Fibroblast of lung (primary cell): ENCODE measurements around the gene RAB11FIP5. TPM values are rescaled to one million over a fixed set of nuclear protein-coding genes. Genes with fewer than 3 reads are reported as not detected.
"Not testable (repeated sequence)": the region's sequence is repeated elsewhere in the genome, so short reads cannot be mapped to it uniquely, and the experiment has no call there.

Experiments
- DNase-seq, 2 donors: peaks; one replicate each; pipeline versions ENCODE4 v3.0.0 to v3.0.0-alpha.2; 2010; ENCODE audit warnings: low read depth in 2 of 2
- H2AFZ ChIP-seq: 2 replicates; pipeline ENCODE4 v1.5.1; 2012; ENCODE audit warnings: low read length, control low read depth, inconsistent platforms
- H3K27ac ChIP-seq: 2 replicates; pipeline ENCODE4 v1.5.1; 2011; ENCODE audit warnings: low read length, control low read depth; ENCODE audit not compliant: insufficient read depth
- H3K27me3 ChIP-seq: 2 replicates; pipeline ENCODE4 v1.5.1; 2011; ENCODE audit warnings: mild to moderate bottlenecking, low read length; ENCODE audit not compliant: control insufficient read depth, insufficient read depth
- H3K36me3 ChIP-seq: 2 replicates; pipeline ENCODE4 v1.5.1; 2011; ENCODE audit warnings: low read length; ENCODE audit not compliant: control insufficient read depth, insufficient read depth
- H3K4me1 ChIP-seq: 2 replicates; pipeline ENCODE4 v1.5.1; 2011; ENCODE audit warnings: low read length; ENCODE audit not compliant: control insufficient read depth, insufficient read depth; ENCODE audit errors: extremely low read depth
- H3K4me2 ChIP-seq: 2 replicates; pipeline ENCODE4 v1.5.1; 2011; ENCODE audit warnings: low read length, control low read depth; ENCODE audit not compliant: insufficient read depth; ENCODE audit errors: extremely low read depth
- H3K4me3 ChIP-seq, 4 experiments: fragments of 200-600 bp in 1 of 4; sonication (generic) in 1 of 4; replicated peaks in 1 of 4; 2 replicates each; pipeline ENCODE4 v1.5.1; 2011 to 2016; ENCODE audit warnings: low read length in 4 of 4, low read depth in 3 of 4, mild to moderate bottlenecking in 3 of 4, control low read depth in 2 of 4, inconsistent platforms in 1 of 4, mixed read lengths in 1 of 4; ENCODE audit not compliant: insufficient read depth in 1 of 4; ENCODE audit errors: control extremely low read depth in 1 of 4
- H3K79me2 ChIP-seq: 2 replicates; pipeline ENCODE4 v1.5.1; 2012; ENCODE audit warnings: mild to moderate bottlenecking, low read length, inconsistent platforms; ENCODE audit not compliant: control insufficient read depth, insufficient read depth
- H3K9ac ChIP-seq: 2 replicates; pipeline ENCODE4 v1.5.1; 2011; ENCODE audit warnings: mild to moderate bottlenecking, low read length, control low read depth; ENCODE audit not compliant: insufficient read depth
- H3K9me3 ChIP-seq: 2 replicates; pipeline ENCODE4 v1.5.1; 2012; ENCODE audit warnings: low read depth, low read length; ENCODE audit not compliant: control insufficient read depth, insufficient read depth
- H4K20me1 ChIP-seq: 2 replicates; pipeline ENCODE4 v1.5.1; 2011; ENCODE audit warnings: low read length; ENCODE audit not compliant: control insufficient read depth, insufficient read depth; ENCODE audit errors: extremely low read depth
- CTCF ChIP-seq, 2 donors: IDR thresholded peaks in 1 of 2; conservative IDR thresholded peaks in 1 of 2; 1 replicate in 1 of 2; 2 replicates in 1 of 2; pipeline ENCODE4 v1.5.1; 2011 to 2012; ENCODE audit warnings: low read length in 2 of 2, control low read depth in 1 of 2, inconsistent platforms in 1 of 2, low read depth in 1 of 2, mild to moderate bottlenecking in 1 of 2
- EZH2 ChIP-seq: IDR thresholded peaks from 2 replicates; pipeline ENCODE4 v1.5.1; 2012; ENCODE audit warnings: low read length, control low read depth, mild to moderate bottlenecking; ENCODE audit errors: missing control alignments
- polyA plus RNA-seq, 2 donors: library from polyadenylated mRNA; depleted of rRNA in 1 of 2; stranded (reverse) in 1 of 2; unstranded in 1 of 2; fragments of >200 nt; gene quantifications; 2 replicates each; pipeline ENCODE4 v1.2.1, GENCODE V29; 2011 to 2012; ENCODE audit warnings: missing spikeins in 1 of 2
- total RNA-seq: library from RNA; depleted of rRNA; stranded (reverse); fragments of >200 nt; gene quantifications from 2 replicates; pipeline ENCODE4 v1.2.1, GENCODE V29; 2014

Gene RAB11FIP5
- total and polyA plus RNA-seq, 2 donors (not counting 1 experiment from before 2014, with no cell fraction given) = 27.7 to 35.0 TPM

GRCh38 chr2:73067043-73067442 lies 45.7 kb downstream of the RAB11FIP5 start:
- Histone ChIP-seq H3K4me2 (no peak overlapping the region), H4K20me1 (no peaks in the 10 kb centered on the region), H3K9me3 (no peaks in the 10 kb centered on the region), H3K36me3 (no peaks in the 10 kb centered on the region), H3K9ac (no peak overlapping the region), H3K79me2 (peaks cover 38% of the 10 kb centered on the region), H3K4me3 (no peak overlapping the region), H3K27me3 (no peaks in the 10 kb centered on the region), H2AFZ (no peak overlapping the region), H3K27ac (no peak overlapping the region), H3K4me1 (peaks cover 20% of the 10 kb centered on the region)
- no peak for DNase-seq
- TF ChIP-seq EZH2 (no peak), CTCF (conservative IDR thresholded peaks at IDR 0.05 in 1 of 2, IDR thresholded peaks at IDR 0.05 in 1 of 2; ENCODE audit: low read depth in 1 of 2, low read length in 2 of 2) (no peak)

GRCh38 chr2:73065070-73065469 lies 47.7 kb downstream of the RAB11FIP5 start:
- H3K9ac ChIP-seq = not testable (repeated sequence)
- peaks cover 36% of the 10 kb centered on the region for H3K79me2 ChIP-seq

GRCh38 chr2:73063909-73064875 lies 48.6 kb downstream of the RAB11FIP5 start:
- Histone ChIP-seq H3K27ac (peak overlapping the region; percentile 76), H3K79me2 (peaks cover 27% of the 10 kb centered on the region), H3K27me3 (no peaks in the 10 kb centered on the region), H3K9me3 (no peaks in the 10 kb centered on the region), H2AFZ (no peak overlapping the region), H3K9ac (peak overlapping the region; percentile 45), H3K4me1 (peaks cover 11% of the 10 kb centered on the region), H3K36me3 (no peaks in the 10 kb centered on the region), H4K20me1 (no peaks in the 10 kb centered on the region), H3K4me2 (peak overlapping the region; percentile 29), H3K4me3 (no peak overlapping the region)
- peak; percentile 79 to 90 for DNase-seq
- no peak for TF ChIP-seq CTCF (conservative IDR thresholded peaks at IDR 0.05 in 1 of 2, IDR thresholded peaks at IDR 0.05 in 1 of 2; ENCODE audit: low read depth in 1 of 2, low read length in 2 of 2)
- no peak for TF ChIP-seq EZH2

More at GRCh38 chr2:73065070-73065469, 47.7 kb downstream of the RAB11FIP5 start:
- Histone ChIP-seq H3K4me1 (peaks cover 18% of the 10 kb centered on the region), H3K27ac (peak overlapping the region; percentile 11)
- not testable (repeated sequence) for H3K36me3 ChIP-seq, H3K27me3 ChIP-seq, H3K4me2 ChIP-seq, H2AFZ ChIP-seq, H3K9me3 ChIP-seq, H3K4me3 ChIP-seq, DNase-seq, H4K20me1 ChIP-seq
